22Rv1 (cell line): ENCODE measurements around the gene FCHSD2.

ENCODE experiments used
- CTCF ChIP-seq: fragments of 450-650 bp; IDR thresholded peaks from 2 replicates; pipeline ENCODE4 v1.5.1; 2017; ENCODE audit warnings: mild to moderate bottlenecking
- ZFX ChIP-seq: fragments of 450-650 bp; IDR thresholded peaks from 2 replicates; pipeline ENCODE4 v1.6.1; 2017; ENCODE audit warnings: antibody characterized with exemption, borderline replicate concordance

GRCh38 chr11:73047773-73048371 lies 94.2 kb downstream of the FCHSD2 start:
- no peak for TF ChIP-seq CTCF
- no peak for TF ChIP-seq ZFX
